Measurements from ENCODE around the gene TM4SF18. TPM values are rescaled to one million over a fixed set of nuclear protein-coding genes. Genes with fewer than 3 reads are reported as not detected.

The TM4SF18 gene
- total and polyA plus RNA-seq, 2 experiments from 2014 or later = 1.5 to 1.7 TPM

DNA sequence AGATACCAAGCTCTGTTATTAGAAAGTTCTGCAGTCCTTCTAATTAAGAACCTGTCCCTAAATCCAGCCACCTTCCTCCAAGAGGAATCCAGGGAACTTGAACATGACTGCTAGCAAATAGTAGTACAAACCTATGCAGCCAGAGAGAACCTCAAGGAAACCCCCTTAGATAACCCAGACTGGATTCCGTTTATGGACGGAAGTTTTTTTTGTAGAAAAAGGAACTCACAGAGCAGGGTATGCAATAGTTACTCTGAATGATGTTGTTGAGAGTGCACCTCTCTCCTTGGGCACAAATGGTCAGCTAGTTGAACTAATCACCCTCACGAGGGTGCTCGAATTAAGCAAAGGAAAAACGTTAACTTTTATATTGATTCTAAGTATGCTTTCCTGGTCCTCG lies 40.8 kb downstream of the TM4SF18 start:
- no peak overlapping the region for H3K27ac ChIP-seq
- DNase-seq (ENCODE audit: low spot score) = no peak
- WGBS (ENCODE audit: low lambda C conversion rate, missing lambda C conversion rate) = 95% methylated on average over 6 of the region's 6 CpGs
- no peaks in the 10 kb centered on the region for H3K79me2 ChIP-seq
- H4K20me1 ChIP-seq (ENCODE audit: insufficient read depth, poor library complexity, severe bottlenecking) = no peaks in the 10 kb centered on the region
- no peak overlapping the region for H3K4me3 ChIP-seq
- no peaks in the 10 kb centered on the region for H3K9me2 ChIP-seq (replicated peaks; ENCODE audit: insufficient read depth)
- TF ChIP-seq, protein P1, sequence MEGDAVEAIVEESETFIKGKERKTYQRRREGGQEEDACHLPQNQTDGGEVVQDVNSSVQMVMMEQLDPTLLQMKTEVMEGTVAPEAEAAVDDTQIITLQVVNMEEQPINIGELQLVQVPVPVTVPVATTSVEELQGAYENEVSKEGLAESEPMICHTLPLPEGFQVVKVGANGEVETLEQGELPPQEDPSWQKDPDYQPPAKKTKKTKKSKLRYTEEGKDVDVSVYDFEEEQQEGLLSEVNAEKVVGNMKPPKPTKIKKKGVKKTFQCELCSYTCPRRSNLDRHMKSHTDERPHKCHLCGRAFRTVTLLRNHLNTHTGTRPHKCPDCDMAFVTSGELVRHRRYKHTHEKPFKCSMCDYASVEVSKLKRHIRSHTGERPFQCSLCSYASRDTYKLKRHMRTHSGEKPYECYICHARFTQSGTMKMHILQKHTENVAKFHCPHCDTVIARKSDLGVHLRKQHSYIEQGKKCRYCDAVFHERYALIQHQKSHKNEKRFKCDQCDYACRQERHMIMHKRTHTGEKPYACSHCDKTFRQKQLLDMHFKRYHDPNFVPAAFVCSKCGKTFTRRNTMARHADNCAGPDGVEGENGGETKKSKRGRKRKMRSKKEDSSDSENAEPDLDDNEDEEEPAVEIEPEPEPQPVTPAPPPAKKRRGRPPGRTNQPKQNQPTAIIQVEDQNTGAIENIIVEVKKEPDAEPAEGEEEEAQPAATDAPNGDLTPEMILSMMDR (IDR thresholded peaks at IDR 0.05; ENCODE audit: poor library complexity) = no peak
- TF ChIP-seq EZH2 (IDR thresholded peaks at IDR 0.05; ENCODE audit: borderline replicate concordance) = no peak
- no peak for TF ChIP-seq EZH2phosphoT487 (IDR thresholded peaks at IDR 0.05; ENCODE audit: low read depth, severe bottlenecking, unreplicated experiment)
- no peaks in the 10 kb centered on the region for H3K27me3 ChIP-seq
- H3K9me3 ChIP-seq (ENCODE audit: low read depth) = no peaks in the 10 kb centered on the region
- no peak overlapping the region for H3K4me2 ChIP-seq
- peaks cover 1% of the 10 kb centered on the region for H3K4me1 ChIP-seq (ENCODE audit: insufficient read depth)
- no peak overlapping the region for H2AFZ ChIP-seq
- H3K36me3 ChIP-seq (replicated peaks; ENCODE audit: insufficient read depth, low read depth) = no peaks in the 10 kb centered on the region

DNA sequence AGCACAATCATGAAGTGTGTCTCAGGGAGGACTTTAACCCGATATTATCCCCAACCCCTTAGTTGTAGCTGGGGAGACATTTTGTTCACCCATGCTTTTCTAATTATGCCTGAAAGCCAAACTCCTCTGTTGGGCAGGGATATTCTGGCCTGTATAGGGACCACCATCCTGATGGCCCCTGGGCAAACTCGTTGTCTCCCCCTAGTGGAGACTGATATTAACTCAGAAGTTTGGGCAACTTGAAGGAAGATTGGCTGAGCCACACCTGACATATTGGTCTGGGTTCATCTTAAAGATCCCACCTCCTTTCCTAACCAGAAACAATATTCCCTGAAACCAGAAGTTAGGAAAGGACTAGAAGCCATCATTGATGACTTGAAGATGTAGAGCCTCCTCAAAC lies 42.3 kb downstream of the TM4SF18 start:
- DNase-seq (ENCODE audit: low spot score) = no peak
- Histone ChIP-seq H4K20me1 (ENCODE audit: insufficient read depth, poor library complexity, severe bottlenecking) (no peaks in the 10 kb centered on the region), H3K4me1 (ENCODE audit: insufficient read depth) (no peaks in the 10 kb centered on the region), H3K36me3 (replicated peaks; ENCODE audit: insufficient read depth, low read depth) (no peaks in the 10 kb centered on the region), H3K27ac (no peak overlapping the region), H3K9me3 (ENCODE audit: low read depth) (no peaks in the 10 kb centered on the region), H3K9me2 (replicated peaks; ENCODE audit: insufficient read depth) (no peaks in the 10 kb centered on the region), H3K27me3 (no peaks in the 10 kb centered on the region), H3K4me2 (no peak overlapping the region), H2AFZ (no peak overlapping the region), H3K79me2 (no peaks in the 10 kb centered on the region), H3K4me3 (no peak overlapping the region)
- TF ChIP-seq, protein P1 (IDR thresholded peaks at IDR 0.05; ENCODE audit: poor library complexity) = peak; percentile 22
- no peak for TF ChIP-seq EZH2 (IDR thresholded peaks at IDR 0.05; ENCODE audit: borderline replicate concordance)
- no peak for TF ChIP-seq EZH2phosphoT487 (IDR thresholded peaks at IDR 0.05; ENCODE audit: low read depth, severe bottlenecking, unreplicated experiment)
- 75% methylated on average over 2 of the region's 2 CpGs for WGBS (ENCODE audit: low lambda C conversion rate, missing lambda C conversion rate)

DNA sequence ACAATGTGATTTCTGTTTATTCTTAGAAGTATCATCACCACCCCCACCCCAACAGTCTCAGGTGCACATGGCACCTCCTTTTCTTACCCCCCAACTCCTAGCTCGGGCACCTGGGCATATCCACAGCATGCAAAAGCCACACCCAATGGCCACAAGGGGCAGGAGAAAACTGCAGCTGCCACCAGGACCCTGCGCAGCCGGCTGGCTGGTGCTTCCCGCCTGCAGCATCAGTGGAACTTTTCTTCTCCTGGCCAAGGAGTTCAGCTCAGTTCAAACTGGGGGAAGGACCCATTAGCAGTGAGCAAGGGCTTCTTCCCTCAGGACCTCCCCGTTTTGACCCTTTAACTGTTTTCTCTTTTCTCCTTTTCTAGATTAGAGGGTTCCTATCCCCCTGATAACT lies 44.8 kb downstream of the TM4SF18 start:
- no peak for DNase-seq (ENCODE audit: low spot score)
- no peaks in the 10 kb centered on the region for H3K36me3 ChIP-seq (replicated peaks; ENCODE audit: insufficient read depth, low read depth)
- H3K27ac ChIP-seq = no peak overlapping the region
- TF ChIP-seq, protein P1 (IDR thresholded peaks at IDR 0.05; ENCODE audit: poor library complexity) = no peak
- TF ChIP-seq EZH2phosphoT487 (IDR thresholded peaks at IDR 0.05; ENCODE audit: low read depth, severe bottlenecking, unreplicated experiment) (no peak), EZH2 (IDR thresholded peaks at IDR 0.05; ENCODE audit: borderline replicate concordance) (no peak)
- no peaks in the 10 kb centered on the region for H3K79me2 ChIP-seq
- no peak overlapping the region for H3K4me3 ChIP-seq
- H4K20me1 ChIP-seq (ENCODE audit: insufficient read depth, poor library complexity, severe bottlenecking) = no peaks in the 10 kb centered on the region
- H3K27me3 ChIP-seq = no peaks in the 10 kb centered on the region
- H3K9me3 ChIP-seq (ENCODE audit: low read depth) = no peaks in the 10 kb centered on the region
- no peak overlapping the region for H2AFZ ChIP-seq
- WGBS (ENCODE audit: low lambda C conversion rate, missing lambda C conversion rate) = 77% methylated on average over 5 of the region's 5 CpGs
- no peaks in the 10 kb centered on the region for H3K9me2 ChIP-seq (replicated peaks; ENCODE audit: insufficient read depth)
- no peak overlapping the region for H3K4me2 ChIP-seq
- H3K4me1 ChIP-seq (ENCODE audit: insufficient read depth) = no peaks in the 10 kb centered on the region

DNA sequence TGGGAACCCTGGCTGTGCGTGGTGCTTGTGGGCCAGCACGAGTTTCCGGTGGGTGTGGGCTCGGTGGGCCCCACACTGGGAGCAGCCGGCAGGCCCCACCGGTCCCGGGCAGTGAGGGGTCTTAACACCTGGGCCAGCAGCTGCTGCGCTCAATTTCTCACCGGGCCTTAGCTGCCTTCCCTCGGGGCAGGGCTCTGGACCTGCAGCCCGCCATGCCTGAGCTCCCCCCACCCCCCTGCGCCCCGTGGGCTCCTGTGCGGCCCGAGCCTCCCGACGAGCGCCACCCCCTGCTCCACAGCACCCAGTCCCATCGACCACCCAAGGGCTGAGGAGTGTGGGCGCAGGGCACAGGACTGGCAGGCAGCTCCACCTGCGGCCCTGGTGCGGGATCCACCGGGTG lies 49.4 kb downstream of the TM4SF18 start:
- no peaks in the 10 kb centered on the region for H4K20me1 ChIP-seq (ENCODE audit: insufficient read depth, poor library complexity, severe bottlenecking)
- DNase-seq (ENCODE audit: low spot score) = no peak
- H3K36me3 ChIP-seq (replicated peaks; ENCODE audit: insufficient read depth, low read depth) = no peaks in the 10 kb centered on the region
- H2AFZ ChIP-seq = no peak overlapping the region
- H3K4me2 ChIP-seq = no peak overlapping the region
- H3K4me1 ChIP-seq (ENCODE audit: insufficient read depth) = no peaks in the 10 kb centered on the region
- H3K9me2 ChIP-seq (replicated peaks; ENCODE audit: insufficient read depth) = no peaks in the 10 kb centered on the region
- WGBS (ENCODE audit: low lambda C conversion rate, missing lambda C conversion rate) = 97% methylated on average over 6 of the region's 23 CpGs
- no peak overlapping the region for H3K27ac ChIP-seq
- H3K79me2 ChIP-seq = no peaks in the 10 kb centered on the region
- TF ChIP-seq, protein P1 (IDR thresholded peaks at IDR 0.05; ENCODE audit: poor library complexity) = no peak
- TF ChIP-seq EZH2phosphoT487 (IDR thresholded peaks at IDR 0.05; ENCODE audit: low read depth, severe bottlenecking, unreplicated experiment) (no peak), EZH2 (IDR thresholded peaks at IDR 0.05; ENCODE audit: borderline replicate concordance) (no peak)
- H3K27me3 ChIP-seq = no peaks in the 10 kb centered on the region
- H3K9me3 ChIP-seq (ENCODE audit: low read depth) = no peaks in the 10 kb centered on the region
- H3K4me3 ChIP-seq = no peak overlapping the region

All from hepatocyte (in vitro differentiated cells).